Thyroid gland (tissue), 4 donors: Measurements from ENCODE around the gene EMC7. TPM values are rescaled to one million over a fixed set of nuclear protein-coding genes. Genes with fewer than 3 reads are reported as not detected.

ENCODE experiments used
- DNase-seq, 2 donors: peaks; one replicate each; pipeline ENCODE4 v3.0.0-alpha.2; 2019
- H3K27ac ChIP-seq, 3 donors: fragments of 200-600 bp; sonication (generic); 1 replicate in 2 of 3; 2 replicates in 1 of 3; pipeline ENCODE4 v1.5.1; 2016 to 2019; ENCODE audit warnings: mild to moderate bottlenecking in 1 of 3, moderate library complexity in 1 of 3
- H3K27me3 ChIP-seq: fragments of 200-600 bp; sonication (generic); one replicate; pipeline ENCODE4 v1.5.1; 2019
- H3K36me3 ChIP-seq, 2 donors: fragments of 200-600 bp; sonication (generic); one replicate each; pipeline ENCODE4 v1.5.1; 2016 to 2019
- H3K4me1 ChIP-seq, 2 donors: fragments of 200-600 bp; sonication (generic); one replicate each; pipeline ENCODE4 v1.5.1; 2017 to 2019
- H3K4me3 ChIP-seq, 3 donors: fragments of 200-600 bp; sonication (generic); replicated peaks in 1 of 3; 1 replicate in 2 of 3; 2 replicates in 1 of 3; pipeline ENCODE4 v1.5.1; 2016; ENCODE audit warnings: mild to moderate bottlenecking in 1 of 3
- H3K9me3 ChIP-seq: fragments of 200-600 bp; sonication (generic); one replicate; pipeline ENCODE4 v1.5.1; 2017
- CTCF ChIP-seq, 6 experiments: fragments of 200-600 bp in 3 of 6; fragments of 450-650 bp in 3 of 6; sonication (generic) in 3 of 6; IDR thresholded peaks; one replicate each; pipeline ENCODE4 v1.5.1; 2016 to 2019; ENCODE audit warnings: antibody characterized with exemption in 6 of 6, mild to moderate bottlenecking in 2 of 6, inconsistent platforms in 1 of 6, moderate library complexity in 1 of 6
- POLR2A ChIP-seq, 2 donors: fragments of 450-650 bp; IDR thresholded peaks; one replicate each; pipeline ENCODE4 v1.6.1; 2017; ENCODE audit warnings: antibody characterized with exemption in 2 of 2, mild to moderate bottlenecking in 2 of 2, moderate library complexity in 1 of 2
- WGBS, 2 donors: methylation state at CpG; one replicate each; pipeline ENCODE4 v1.1.5; 2017; 5-methylcytosine and 5-hydroxymethylcytosine counted together
- intact Hi-C: fragments of 100-400 bp; cut with DNase I; formaldehyde crosslinking; loops from one replicate; pipeline ENCODE4 v1.15.1; 2023
- total RNA-seq, 4 donors: library from RNA; depleted of rRNA; stranded (reverse); fragments of >200 nt; gene quantifications; one replicate each; pipeline ENCODE4 v1.2.3, GENCODE V29; 2016

The EMC7 gene
- total RNA-seq, 4 donors from 2014 or later: 40.9 to 54.3 (median 50.5) TPM

- no peaks in the 10 kb centered on the region for H3K9me3 ChIP-seq
- H3K4me3 ChIP-seq: no peak overlapping the region
- 95 to 96% methylated on average over 2 of the region's 2 CpGs for WGBS, 2 donors
- no peak overlapping the region for H3K27ac ChIP-seq
- DNase-seq: no peak
- H3K27me3 ChIP-seq: no peaks in the 10 kb centered on the region
- no peaks in the 10 kb centered on the region for H3K4me1 ChIP-seq
- H3K36me3 ChIP-seq: no peaks in the 10 kb centered on the region
- intact Hi-C loops: no loop called here
- TF ChIP-seq CTCF (IDR thresholded peaks at IDR 0.05): no peak
- no peak for TF ChIP-seq POLR2A (IDR thresholded peaks at IDR 0.05)
These were observed 52.5 kb downstream of the EMC7 start for GRCh38 chr15:34049112-34049511.

GRCh38 chr15:34047893-34048775 lies 53.5 kb downstream of the EMC7 start:
- DNase-seq: no peak
- Histone ChIP-seq H3K27ac (no peak overlapping the region), H3K4me3 (no peak overlapping the region), H3K36me3 (no peaks in the 10 kb centered on the region), H3K4me1 (no peaks in the 10 kb centered on the region), H3K9me3 (no peaks in the 10 kb centered on the region), H3K27me3 (no peaks in the 10 kb centered on the region)
- 75 to 88% methylated on average over 9 to 10 of the region's 10 CpGs for WGBS, 2 donors
- no peak for TF ChIP-seq POLR2A (IDR thresholded peaks at IDR 0.05)
- TF ChIP-seq CTCF (IDR thresholded peaks at IDR 0.05): no peak
- intact Hi-C loops: no loop called here

GRCh38 chr15:34046471-34047145 lies 55.1 kb downstream of the EMC7 start:
- Histone ChIP-seq H3K4me3 (no peak overlapping the region), H3K4me1 (no peaks in the 10 kb centered on the region), H3K27ac (no peak overlapping the region), H3K9me3 (no peaks in the 10 kb centered on the region), H3K27me3 (no peaks in the 10 kb centered on the region), H3K36me3 (no peaks in the 10 kb centered on the region)
- intact Hi-C loops: no loop called here
- WGBS, 2 donors: 92 to 93% methylated on average over 16 of the region's 16 CpGs
- TF ChIP-seq POLR2A (IDR thresholded peaks at IDR 0.05) (no peak), CTCF (IDR thresholded peaks at IDR 0.05) (no peak)
- no peak for DNase-seq

GRCh38 chr15:34043813-34044212 lies 57.8 kb downstream of the EMC7 start:
- DNase-seq: no peak
- no peak overlapping the region for H3K27ac ChIP-seq
- WGBS, 2 donors: 89 to 92% methylated on average over 2 of the region's 2 CpGs
- intact Hi-C loops: no loop called here
- H3K36me3 ChIP-seq: no peaks in the 10 kb centered on the region
- peaks cover 4 to 8% of the 10 kb centered on the region in 2 donors for H3K4me1 ChIP-seq
- no peaks in the 10 kb centered on the region for H3K9me3 ChIP-seq
- TF ChIP-seq CTCF (IDR thresholded peaks at IDR 0.05): no peak
- TF ChIP-seq POLR2A (IDR thresholded peaks at IDR 0.05): no peak
- H3K4me3 ChIP-seq: no peak overlapping the region
- no peaks in the 10 kb centered on the region for H3K27me3 ChIP-seq

GRCh38 chr15:34043391-34043790 lies 58.3 kb downstream of the EMC7 start:
- no peaks in the 10 kb centered on the region for H3K36me3 ChIP-seq
- no peak overlapping the region for H3K4me3 ChIP-seq
- H3K9me3 ChIP-seq: no peaks in the 10 kb centered on the region
- WGBS, 2 donors: 87 to 89% methylated on average over 1 of the region's 1 CpG
- TF ChIP-seq CTCF (IDR thresholded peaks at IDR 0.05): no peak
- TF ChIP-seq POLR2A (IDR thresholded peaks at IDR 0.05): no peak
- no peak overlapping the region for H3K27ac ChIP-seq
- DNase-seq: no peak
- H3K4me1 ChIP-seq: peaks cover 4 to 8% of the 10 kb centered on the region in 2 donors
- intact Hi-C loops: no loop called here
- no peaks in the 10 kb centered on the region for H3K27me3 ChIP-seq
